Measurements from ENCODE around the gene EPHB1.
"Not testable (repeated sequence)": the region's sequence is repeated elsewhere in the genome, so short reads cannot be mapped to it uniquely, and the experiment has no call there.

Gene EPHB1

DNA sequence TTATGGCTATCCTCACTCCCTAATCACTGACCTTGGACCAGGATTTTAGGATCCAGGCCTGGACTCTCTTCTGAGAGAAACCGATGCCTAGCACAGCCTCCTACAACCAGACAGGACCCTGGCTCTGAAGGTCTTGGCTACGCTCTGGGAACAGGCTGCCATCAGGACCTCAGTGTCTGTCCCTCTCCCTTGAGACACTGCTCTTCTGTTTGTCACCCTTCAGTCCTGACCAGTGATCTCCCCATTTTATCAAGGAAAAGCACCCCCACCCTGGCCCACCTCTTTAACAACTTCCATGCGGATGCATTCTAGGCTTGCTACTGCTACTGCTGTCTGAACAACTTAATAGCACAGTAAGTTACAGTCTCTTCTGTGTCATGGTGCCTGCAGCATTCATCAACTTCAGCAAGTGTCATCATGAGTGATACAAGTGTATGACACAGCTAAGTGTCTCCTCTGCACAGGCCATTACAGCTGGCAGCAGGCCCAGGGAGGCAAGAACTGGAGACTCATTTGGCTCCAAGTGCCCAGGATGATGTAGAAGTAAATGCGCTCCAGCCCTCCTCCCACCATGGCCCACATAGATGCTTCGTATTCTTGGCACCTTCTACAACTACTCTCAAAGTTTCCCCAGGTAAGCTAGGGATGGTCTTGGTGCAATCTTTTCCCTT is 302.4 kb downstream of the EPHB1 start:
- no peak for DNase-seq

- DNase-seq: no peak
These were observed 304.8 kb downstream of the EPHB1 start for GRCh38 chr3:135099734-135100355.

DNA sequence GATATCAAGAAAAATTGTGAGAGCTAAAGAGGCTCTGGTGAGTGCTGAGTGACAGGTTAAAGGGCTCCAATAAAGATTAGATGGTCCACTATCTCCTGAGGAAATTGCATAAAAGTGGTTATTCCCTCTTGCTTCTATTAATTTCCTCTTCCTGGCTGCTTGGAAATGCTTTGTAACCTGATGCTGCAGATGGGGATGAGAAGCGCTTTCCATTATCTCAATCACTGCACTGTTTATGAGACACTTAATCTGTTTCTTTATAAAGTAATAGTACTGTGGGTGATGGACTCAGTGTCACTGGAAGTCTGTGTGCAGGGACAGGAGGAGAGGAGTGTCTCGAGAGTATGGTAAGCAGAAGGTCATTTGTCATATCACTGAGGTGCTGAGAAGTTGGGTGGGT is 305.3 kb downstream of the EPHB1 start:
- DNase-seq: no peak

DNA sequence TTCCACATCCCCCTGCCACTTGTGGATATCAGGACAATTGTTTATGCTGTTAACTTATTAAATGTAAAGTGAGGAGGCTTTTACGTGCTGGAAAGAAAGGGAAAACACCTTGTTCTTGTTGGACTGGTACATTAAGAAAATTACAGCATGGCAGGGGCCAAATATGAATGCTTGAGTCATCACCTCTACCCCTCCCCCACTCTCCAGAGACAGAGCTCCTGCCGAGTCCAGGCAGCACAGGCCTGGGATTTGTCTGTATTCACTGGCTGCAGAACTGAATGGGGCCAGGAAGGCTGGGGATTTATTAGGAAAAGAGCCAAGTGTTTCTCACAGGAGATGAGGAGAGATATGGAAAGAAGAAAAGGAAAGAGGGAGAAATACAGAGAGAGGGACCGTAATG is 308.9 kb downstream of the EPHB1 start:
- no peak for DNase-seq

- no peak for DNase-seq
These were observed 311.4 kb downstream of the EPHB1 start for GRCh38 chr3:135106445-135106844.

- DNase-seq: no peak
These were observed 312.0 kb downstream of the EPHB1 start for GRCh38 chr3:135107043-135107442.

DNA sequence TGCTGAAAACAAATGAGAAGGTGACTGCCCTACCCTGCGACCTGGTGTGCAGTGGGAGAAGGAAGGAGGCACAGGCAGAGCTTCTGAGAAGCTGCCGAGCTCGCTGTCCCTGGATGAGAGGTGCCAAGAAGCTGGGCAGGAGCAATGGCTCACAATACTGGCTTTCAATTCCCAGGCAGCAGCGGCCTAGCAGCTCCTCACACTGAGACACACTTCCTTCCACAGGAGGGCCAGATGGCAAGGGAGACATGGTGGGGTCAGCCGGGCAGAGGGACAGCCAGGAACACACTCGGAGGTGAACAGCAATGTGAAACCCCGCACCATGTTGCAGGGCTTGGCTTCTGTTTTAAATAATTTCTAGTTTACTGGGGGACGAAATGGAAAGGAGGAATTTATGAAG is 314.6 kb downstream of the EPHB1 start:
- DNase-seq: no peak

- DNase-seq: not testable (repeated sequence)
These were observed 319.5 kb downstream of the EPHB1 start for GRCh38 chr3:135114551-135114950.

GRCh38 chr3:135117977-135118376 is 322.9 kb downstream of the EPHB1 start:
- no peak for DNase-seq

- DNase-seq: no peak
These were observed 323.7 kb downstream of the EPHB1 start for GRCh38 chr3:135118792-135119191.

GRCh38 chr3:135125171-135125801 is 330.2 kb downstream of the EPHB1 start:
- no peak for DNase-seq

DNA sequence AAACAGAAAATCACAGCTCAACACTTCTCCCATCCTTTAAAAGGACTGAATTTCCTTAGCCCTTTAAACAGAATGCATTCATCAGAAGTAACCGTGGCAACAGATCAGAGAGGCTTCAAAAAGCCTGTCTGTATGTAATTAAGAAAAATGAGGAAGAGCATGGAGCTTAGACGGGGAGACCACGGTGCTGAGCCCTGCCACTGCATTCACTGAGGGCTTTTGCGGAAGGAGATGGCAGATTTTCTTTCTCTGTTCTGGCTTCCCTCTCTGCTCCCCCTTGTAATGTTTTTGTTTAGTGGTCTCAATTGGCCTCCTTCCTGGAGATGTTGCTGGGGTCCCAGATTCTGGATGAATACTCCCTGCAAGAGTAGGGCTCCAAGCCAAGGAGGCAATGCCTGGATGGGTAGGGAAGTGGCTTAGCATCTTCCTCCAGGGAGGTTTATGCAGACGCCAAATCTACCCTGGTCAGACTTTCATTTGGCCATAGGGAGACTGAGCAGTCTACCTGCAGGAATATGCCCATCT is 332.9 kb downstream of the EPHB1 start:
- DNase-seq: no peak

DNA sequence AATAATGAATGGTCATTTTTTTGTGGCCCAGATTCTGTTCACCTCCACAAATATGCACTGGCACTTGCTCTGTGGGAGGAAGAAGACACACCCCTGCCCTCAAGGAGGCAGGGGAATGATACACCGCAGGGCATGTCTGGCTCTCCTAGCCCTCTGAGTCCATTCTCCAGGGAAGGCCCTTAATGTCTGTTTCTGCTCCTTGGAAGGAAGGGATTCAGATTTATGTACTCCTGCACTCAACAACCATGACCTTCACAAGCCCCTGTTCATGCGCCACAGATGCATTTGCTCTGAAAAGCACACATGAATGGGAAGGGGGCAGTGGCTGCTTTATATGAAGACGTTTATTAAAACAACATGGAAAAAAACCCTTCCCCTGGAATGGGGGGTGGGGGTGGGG is 333.8 kb downstream of the EPHB1 start:
- DNase-seq: no peak

DNA sequence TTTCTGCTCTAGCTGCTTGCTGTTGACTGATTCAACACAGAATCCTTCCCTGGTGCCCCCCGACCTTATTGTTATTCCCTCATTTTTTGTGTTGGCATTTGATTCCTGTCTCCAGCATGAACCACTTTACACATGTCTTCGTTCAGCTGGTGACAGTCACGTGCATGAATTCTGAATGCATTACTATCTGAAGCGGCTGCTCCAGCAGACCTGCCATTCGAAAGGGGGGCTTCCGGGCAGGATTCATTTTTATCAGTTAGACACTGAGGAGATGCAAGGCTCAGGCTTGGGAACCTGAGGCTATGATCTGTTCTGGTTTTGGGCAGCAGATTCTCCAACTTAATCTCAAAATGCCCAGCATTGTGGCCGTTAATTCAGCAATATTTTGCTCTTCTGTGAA is 336.2 kb downstream of the EPHB1 start:
- no peak for DNase-seq

GRCh38 chr3:135133905-135134683 is 339.0 kb downstream of the EPHB1 start:
- no peak for DNase-seq

DNA sequence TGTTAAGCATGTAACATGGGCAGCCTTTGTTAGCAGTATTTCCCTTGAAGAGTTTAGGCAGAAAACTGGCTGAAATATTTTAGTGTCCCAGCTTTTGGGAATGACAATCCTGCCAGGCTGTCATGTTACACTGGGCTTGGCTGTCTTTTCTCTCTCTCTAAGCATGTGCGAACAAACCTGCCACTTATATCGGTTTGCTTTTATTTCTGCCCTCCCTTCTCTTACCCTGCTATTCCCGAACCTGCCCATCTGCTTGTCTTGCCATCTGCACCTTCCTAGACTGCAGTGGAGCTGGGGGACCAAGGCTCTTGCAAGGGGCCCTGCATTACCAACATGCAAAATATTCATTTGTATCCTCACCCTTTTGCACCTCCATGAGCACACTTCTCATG is 339.6 kb downstream of the EPHB1 start:
- DNase-seq: no peak

GRCh38 chr3:135135445-135135844 is 340.4 kb downstream of the EPHB1 start:
- no peak for DNase-seq

- no peak for DNase-seq
These were observed 341.5 kb downstream of the EPHB1 start for GRCh38 chr3:135136361-135137100.

GRCh38 chr3:135137296-135137695 is 342.2 kb downstream of the EPHB1 start:
- no peak for DNase-seq

- DNase-seq: no peak
These were observed 343.7 kb downstream of the EPHB1 start for GRCh38 chr3:135138776-135139175.

DNA sequence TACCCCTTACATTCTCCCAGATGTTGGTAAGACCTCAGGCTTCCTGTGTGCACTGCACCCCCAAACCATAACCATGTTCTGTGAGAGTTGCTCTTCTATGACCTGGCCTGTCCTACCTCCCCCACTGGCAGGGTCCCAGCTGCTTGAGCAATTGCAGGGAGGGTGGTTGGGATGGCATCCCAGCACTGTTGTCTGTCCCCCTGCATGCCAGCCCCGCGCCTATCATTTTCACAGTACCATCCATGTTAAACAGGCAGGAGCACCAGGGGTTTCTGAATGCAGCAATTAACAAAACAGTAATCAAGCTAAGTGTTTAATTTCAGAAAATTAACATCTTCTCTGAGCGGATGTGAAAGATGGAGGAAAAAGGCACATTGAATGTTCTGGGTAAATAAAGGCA is 345.5 kb downstream of the EPHB1 start:
- DNase-seq: no peak

- DNase-seq: no peak
These were observed 346.1 kb downstream of the EPHB1 start for GRCh38 chr3:135141160-135141559.

DNA sequence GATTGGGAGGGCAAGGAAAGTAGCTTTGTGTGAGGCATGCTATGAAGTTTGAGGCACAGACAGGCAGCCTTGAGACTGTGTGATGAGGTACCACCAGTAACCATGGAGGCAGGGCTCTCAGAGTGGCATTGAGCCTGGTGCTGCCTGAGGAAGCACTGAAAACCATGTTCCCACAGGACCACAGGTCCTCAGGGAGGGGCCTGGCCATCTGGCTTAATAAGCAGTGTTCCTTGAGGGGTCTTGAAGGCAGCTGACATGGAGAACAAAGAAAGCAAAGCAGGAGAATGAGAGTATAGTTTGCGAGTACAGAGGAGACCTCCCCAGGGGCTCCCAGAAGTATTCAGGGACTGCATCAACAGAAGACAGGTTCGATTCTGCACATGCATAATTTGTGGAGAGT is 346.6 kb downstream of the EPHB1 start:
- no peak for DNase-seq
